ENCODE results near the gene MFSD2B.

MFSD2B gene

DNA sequence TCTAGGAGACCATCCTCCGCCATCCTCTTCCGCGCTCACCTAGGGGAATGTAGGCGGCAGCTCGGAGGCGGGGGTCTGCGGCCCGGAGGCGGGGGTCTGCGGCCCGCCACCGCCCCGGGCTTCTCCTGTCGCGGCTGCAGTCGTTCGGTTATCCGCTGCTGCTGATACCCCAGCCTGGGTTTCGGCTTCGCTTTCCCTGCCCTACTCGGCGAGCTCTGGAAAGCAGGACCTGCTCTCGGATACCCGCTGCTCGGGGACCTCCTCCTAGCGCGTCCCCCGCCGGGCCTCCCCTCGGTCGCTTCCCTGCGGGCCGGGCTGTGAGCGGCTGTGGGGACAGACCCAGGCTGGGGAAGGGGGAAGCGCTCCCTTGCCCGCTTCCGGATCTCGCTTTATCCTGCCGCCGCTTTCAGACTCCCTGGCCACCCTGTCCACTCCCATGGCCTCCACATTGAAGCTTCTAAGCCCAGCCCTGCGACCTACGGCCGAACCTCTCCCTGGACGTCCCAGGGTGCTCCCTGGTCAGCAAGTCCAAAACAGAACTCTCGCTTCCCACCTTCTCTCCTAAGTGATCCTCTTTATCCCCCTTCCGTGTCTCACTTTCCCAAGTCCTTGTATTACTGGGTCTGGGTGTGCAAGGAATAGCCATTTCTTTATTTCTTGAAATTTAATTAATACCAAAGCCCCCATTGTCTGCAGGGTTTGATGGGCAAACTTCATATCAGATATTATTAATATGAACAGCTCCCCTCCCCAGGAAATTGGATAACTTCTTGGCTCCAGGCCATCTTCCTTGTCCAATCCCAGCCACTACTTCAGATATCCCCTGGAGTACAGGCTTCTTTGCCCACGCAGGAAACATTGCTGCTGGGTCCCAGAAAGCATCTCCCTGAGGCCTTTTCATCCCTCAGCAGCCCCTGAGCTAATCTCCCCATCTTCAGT lies 40.4 kb downstream of the MFSD2B start:
- Histone ChIP-seq H3K4ac (ENCODE audit: low read length) (no peak overlapping the region), H2AK5ac (ENCODE audit: low read depth, low read length) (no peak overlapping the region), H3K27me3 (ENCODE audit: control insufficient read depth in 3 of 3, insufficient read depth in 3 of 3, low read depth in 1 of 3, low read length in 3 of 3) (peaks cover 0 to 8% (median 0%) of the 10 kb centered on the region in 3 experiments), H3K9me3 (replicated peaks in 1 of 2; ENCODE audit: control insufficient read depth in 2 of 2, insufficient read depth in 1 of 2, low read depth in 1 of 2, low read length in 2 of 2) (no peaks in the 10 kb centered on the region), H3K4me1 (ENCODE audit: control insufficient read depth in 2 of 2, insufficient read depth in 1 of 2, low read depth in 1 of 2, low read length in 2 of 2) (peaks cover 2 to 5% of the 10 kb centered on the region in 2 donors), H3K4me2 (ENCODE audit: insufficient read depth, low read length, poor library complexity, severe bottlenecking) (peak overlapping the region; percentile 89), H2BK15ac (ENCODE audit: low read length) (peak overlapping the region; percentile 8), H2BK120ac (ENCODE audit: low read depth, low read length) (no peak overlapping the region), H3K27ac (replicated peaks; ENCODE audit: low read length) (no peak overlapping the region), H4K91ac (ENCODE audit: low read depth, low read length, poor library complexity) (peak overlapping the region; percentile 68), H3K79me1 (ENCODE audit: low read depth, low read length) (peaks cover 4% of the 10 kb centered on the region), H2BK12ac (ENCODE audit: low read length) (no peak overlapping the region), H4K8ac (ENCODE audit: low read depth, low read length) (no peak overlapping the region), H2AFZ (ENCODE audit: low read length) (peak overlapping the region; percentile 98), H3K4me3 (ENCODE audit: low read length in 2 of 2) (peak overlapping the region; percentile 68 to 91), H3K14ac (ENCODE audit: low read length) (peak overlapping the region; percentile 77), H3K18ac (ENCODE audit: low read length) (peak overlapping the region; percentile 88), H3K9ac (ENCODE audit: low read depth, low read length, poor library complexity) (peak overlapping the region; percentile 73), H3K36me3 (replicated peaks in 1 of 2; ENCODE audit: control insufficient read depth in 2 of 2, insufficient read depth in 2 of 2, low read length in 2 of 2) (no peaks in the 10 kb centered on the region), H2BK5ac (ENCODE audit: low read length) (peak overlapping the region; percentile 83), H3K23ac (ENCODE audit: low read depth, low read length, poor library complexity) (peak overlapping the region; percentile 69)
- DNase-seq (ENCODE audit: low spot score), result peak; percentile 23
- WGBS, 2 donors (ENCODE audit: extremely low coverage in 2 of 2, insufficient read length in 2 of 2, insufficient replicate concordance in 1 of 2), result no CpG with 5 or more reads among the region's 47 CpGs

DNA sequence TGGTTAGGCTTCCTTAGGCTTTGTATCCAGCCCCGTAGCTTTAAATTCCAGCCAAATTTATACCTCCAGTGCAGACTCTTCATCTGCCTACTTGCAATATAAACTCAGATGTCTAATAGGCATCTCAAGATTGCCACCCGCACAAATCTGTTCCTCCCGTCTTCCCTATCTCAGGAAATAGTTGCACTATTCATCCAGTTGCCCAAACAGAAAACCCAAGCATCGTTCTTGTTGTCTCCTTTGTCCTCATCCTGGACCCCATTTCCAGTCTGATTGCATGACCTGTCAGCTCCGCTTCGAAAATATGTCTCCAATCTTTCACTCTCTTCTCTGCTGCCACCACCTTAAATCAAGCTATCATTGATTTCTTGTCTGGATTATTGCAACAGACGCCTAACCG lies 41.9 kb downstream of the MFSD2B start:
- no peak overlapping the region for H3K4me3 ChIP-seq (ENCODE audit: low read length in 2 of 2)
- H4K8ac ChIP-seq (ENCODE audit: low read depth, low read length), result no peak overlapping the region
- H4K91ac ChIP-seq (ENCODE audit: low read depth, low read length, poor library complexity), result no peak overlapping the region
- H2AK5ac ChIP-seq (ENCODE audit: low read depth, low read length), result no peak overlapping the region
- no peak overlapping the region for H2AFZ ChIP-seq (ENCODE audit: low read length)
- no peak overlapping the region for H3K18ac ChIP-seq (ENCODE audit: low read length)
- no peak overlapping the region for H2BK15ac ChIP-seq (ENCODE audit: low read length)
- H3K36me3 ChIP-seq (replicated peaks in 1 of 2; ENCODE audit: control insufficient read depth in 2 of 2, insufficient read depth in 2 of 2, low read length in 2 of 2), result no peaks in the 10 kb centered on the region
- H3K9me3 ChIP-seq (replicated peaks in 1 of 2; ENCODE audit: control insufficient read depth in 2 of 2, insufficient read depth in 1 of 2, low read depth in 1 of 2, low read length in 2 of 2), result no peaks in the 10 kb centered on the region
- no peak for DNase-seq (ENCODE audit: low spot score)
- H3K27ac ChIP-seq (replicated peaks; ENCODE audit: low read length), result no peak overlapping the region
- H2BK5ac ChIP-seq (ENCODE audit: low read length), result no peak overlapping the region
- H3K4ac ChIP-seq (ENCODE audit: low read length), result no peak overlapping the region
- H3K9ac ChIP-seq (ENCODE audit: low read depth, low read length, poor library complexity), result no peak overlapping the region
- peaks cover 4% of the 10 kb centered on the region for H3K79me1 ChIP-seq (ENCODE audit: low read depth, low read length)
- no peak overlapping the region for H2BK12ac ChIP-seq (ENCODE audit: low read length)
- H3K4me2 ChIP-seq (ENCODE audit: insufficient read depth, low read length, poor library complexity, severe bottlenecking), result no peak overlapping the region
- H3K4me1 ChIP-seq (ENCODE audit: control insufficient read depth in 2 of 2, insufficient read depth in 1 of 2, low read depth in 1 of 2, low read length in 2 of 2), result peaks cover 2 to 5% of the 10 kb centered on the region in 2 donors
- no peak overlapping the region for H3K14ac ChIP-seq (ENCODE audit: low read length)
- WGBS, 2 donors (ENCODE audit: extremely low coverage in 2 of 2, insufficient read length in 2 of 2, insufficient replicate concordance in 1 of 2), result no CpG with 5 or more reads among the region's 8 CpGs
- no peak overlapping the region for H3K23ac ChIP-seq (ENCODE audit: low read depth, low read length, poor library complexity)
- peaks cover 0 to 8% (median 0%) of the 10 kb centered on the region in 3 experiments for H3K27me3 ChIP-seq (ENCODE audit: control insufficient read depth in 3 of 3, insufficient read depth in 3 of 3, low read depth in 1 of 3, low read length in 3 of 3)
- no peak overlapping the region for H2BK120ac ChIP-seq (ENCODE audit: low read depth, low read length)

DNA sequence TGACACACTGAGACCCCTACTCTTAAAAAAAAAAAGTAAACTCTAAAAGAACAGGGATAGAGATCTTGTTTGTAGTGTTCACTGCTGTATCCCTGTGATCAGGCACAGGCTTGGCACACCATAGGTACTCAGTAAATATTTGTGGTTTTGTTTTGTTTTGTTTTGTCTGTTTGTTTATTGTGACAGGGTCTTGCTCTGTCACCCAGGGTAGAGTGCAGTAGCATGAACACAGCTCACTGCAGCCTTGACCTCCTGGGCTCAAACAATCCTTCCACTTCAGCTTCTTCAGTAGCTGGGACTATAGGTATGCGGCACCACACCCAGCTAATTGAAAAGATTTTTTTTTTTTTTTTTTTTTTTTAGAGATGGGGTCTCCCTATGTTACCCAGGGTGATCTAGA lies 43.1 kb downstream of the MFSD2B start:
- Histone ChIP-seq H3K14ac (ENCODE audit: low read length) (no peak overlapping the region), H3K9me3 (replicated peaks in 1 of 2; ENCODE audit: control insufficient read depth in 2 of 2, insufficient read depth in 1 of 2, low read depth in 1 of 2, low read length in 2 of 2) (no peaks in the 10 kb centered on the region), H2BK12ac (ENCODE audit: low read length) (no peak overlapping the region), H3K79me1 (ENCODE audit: low read depth, low read length) (no peaks in the 10 kb centered on the region), H4K8ac (ENCODE audit: low read depth, low read length) (no peak overlapping the region), H3K23ac (ENCODE audit: low read depth, low read length, poor library complexity) (no peak overlapping the region), H3K9ac (ENCODE audit: low read depth, low read length, poor library complexity) (no peak overlapping the region), H2BK120ac (ENCODE audit: low read depth, low read length) (no peak overlapping the region), H3K4me1 (ENCODE audit: control insufficient read depth in 2 of 2, insufficient read depth in 1 of 2, low read depth in 1 of 2, low read length in 2 of 2) (peaks cover 0 to 2% of the 10 kb centered on the region in 2 donors), H2AFZ (ENCODE audit: low read length) (no peak overlapping the region), H4K91ac (ENCODE audit: low read depth, low read length, poor library complexity) (no peak overlapping the region), H3K27ac (replicated peaks; ENCODE audit: low read length) (no peak overlapping the region), H2AK5ac (ENCODE audit: low read depth, low read length) (no peak overlapping the region), H3K27me3 (ENCODE audit: control insufficient read depth in 3 of 3, insufficient read depth in 3 of 3, low read depth in 1 of 3, low read length in 3 of 3) (peaks cover 0 to 8% (median 0%) of the 10 kb centered on the region in 3 experiments), H3K36me3 (replicated peaks in 1 of 2; ENCODE audit: control insufficient read depth in 2 of 2, insufficient read depth in 2 of 2, low read length in 2 of 2) (no peaks in the 10 kb centered on the region), H2BK15ac (ENCODE audit: low read length) (no peak overlapping the region), H3K4me2 (ENCODE audit: insufficient read depth, low read length, poor library complexity, severe bottlenecking) (no peak overlapping the region), H3K4me3 (ENCODE audit: low read length in 2 of 2) (no peak overlapping the region), H2BK5ac (ENCODE audit: low read length) (no peak overlapping the region), H3K18ac (ENCODE audit: low read length) (no peak overlapping the region), H3K4ac (ENCODE audit: low read length) (no peak overlapping the region)
- no peak for DNase-seq (ENCODE audit: low spot score)
- WGBS, 2 donors (ENCODE audit: extremely low coverage in 2 of 2, insufficient read length in 2 of 2, insufficient replicate concordance in 1 of 2), result no CpG with 5 or more reads among the region's 1 CpG

DNA sequence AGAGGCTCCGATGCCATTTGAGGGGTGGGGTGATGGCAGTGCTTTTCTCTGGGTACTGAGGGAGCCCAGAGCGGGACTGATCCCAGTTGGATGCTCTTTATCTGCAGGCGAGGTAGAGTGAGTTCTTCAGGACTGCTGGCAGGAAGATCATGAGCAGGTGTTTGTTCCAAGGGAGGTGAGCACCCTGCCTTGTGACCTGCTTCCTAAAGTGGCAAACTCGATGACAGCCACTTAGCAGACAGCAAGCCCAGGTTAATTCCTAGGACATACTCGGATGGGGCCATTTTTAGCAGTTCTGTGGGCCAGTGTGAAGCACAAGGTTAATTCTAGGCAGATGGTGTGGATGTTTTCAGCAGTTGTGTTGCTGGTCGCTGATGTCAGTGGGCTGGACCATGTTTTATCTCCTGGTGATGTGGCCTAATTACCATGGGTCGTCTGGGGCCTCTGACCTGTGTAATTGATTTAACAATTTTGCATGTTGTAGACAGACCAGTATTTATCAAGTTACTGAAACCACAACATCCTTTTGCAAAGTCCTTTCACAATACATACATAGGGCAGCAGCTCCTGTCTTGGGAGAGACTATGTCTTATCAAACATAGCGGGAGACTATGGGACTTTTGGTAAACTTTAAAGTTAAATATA lies 44.6 kb downstream of the MFSD2B start:
- Histone ChIP-seq H3K9me3 (replicated peaks in 1 of 2; ENCODE audit: control insufficient read depth in 2 of 2, insufficient read depth in 1 of 2, low read depth in 1 of 2, low read length in 2 of 2) (no peaks in the 10 kb centered on the region), H3K23ac (ENCODE audit: low read depth, low read length, poor library complexity) (no peak overlapping the region), H2BK5ac (ENCODE audit: low read length) (no peak overlapping the region), H4K91ac (ENCODE audit: low read depth, low read length, poor library complexity) (no peak overlapping the region), H3K18ac (ENCODE audit: low read length) (no peak overlapping the region), H3K4me1 (ENCODE audit: control insufficient read depth in 2 of 2, insufficient read depth in 1 of 2, low read depth in 1 of 2, low read length in 2 of 2) (peaks cover 0 to 2% of the 10 kb centered on the region in 2 donors), H3K27me3 (ENCODE audit: control insufficient read depth in 3 of 3, insufficient read depth in 3 of 3, low read depth in 1 of 3, low read length in 3 of 3) (peaks cover 0 to 5% (median 0%) of the 10 kb centered on the region in 3 experiments), H4K8ac (ENCODE audit: low read depth, low read length) (no peak overlapping the region), H3K79me1 (ENCODE audit: low read depth, low read length) (no peaks in the 10 kb centered on the region), H3K27ac (replicated peaks; ENCODE audit: low read length) (no peak overlapping the region), H3K9ac (ENCODE audit: low read depth, low read length, poor library complexity) (no peak overlapping the region), H2BK15ac (ENCODE audit: low read length) (no peak overlapping the region), H2BK12ac (ENCODE audit: low read length) (no peak overlapping the region), H3K4me2 (ENCODE audit: insufficient read depth, low read length, poor library complexity, severe bottlenecking) (no peak overlapping the region), H3K4ac (ENCODE audit: low read length) (no peak overlapping the region), H2AK5ac (ENCODE audit: low read depth, low read length) (no peak overlapping the region), H3K36me3 (replicated peaks in 1 of 2; ENCODE audit: control insufficient read depth in 2 of 2, insufficient read depth in 2 of 2, low read length in 2 of 2) (no peaks in the 10 kb centered on the region), H2BK120ac (ENCODE audit: low read depth, low read length) (no peak overlapping the region), H3K14ac (ENCODE audit: low read length) (no peak overlapping the region), H2AFZ (ENCODE audit: low read length) (no peak overlapping the region), H3K4me3 (ENCODE audit: low read length in 2 of 2) (no peak overlapping the region)
- WGBS, 2 donors (ENCODE audit: extremely low coverage in 2 of 2, insufficient read length in 2 of 2, insufficient replicate concordance in 1 of 2), result no CpG with 5 or more reads among the region's 8 CpGs
- DNase-seq (ENCODE audit: low spot score), result no peak
